Smooth muscle cell (in vitro differentiated cells): ENCODE measurements around the gene CEP104. TPM values are rescaled to one million over a fixed set of nuclear protein-coding genes. Genes with fewer than 3 reads are reported as not detected.
A peak's percentile ranks its signal among the peaks of the same experiment; 100 is the strongest.

Experiments
- DNase-seq: peaks from one replicate; lab custom pipeline; 2025; ENCODE audit not compliant: unreplicated experiment; lab: John Stamatoyannopoulos, UW
- H2AFZ ChIP-seq: fragments of 200-600 bp; sonication (generic); 2 replicates; pipeline ENCODE4 v1.6.0; 2016; ENCODE audit warnings: antibody characterized with exemption, low read depth, mild to moderate bottlenecking
- H3F3A ChIP-seq: fragments of 200-600 bp; sonication (generic); 2 replicates; pipeline ENCODE4 v1.6.0; 2017; ENCODE audit warnings: antibody characterized with exemption, low read depth
- H3K27ac ChIP-seq: fragments of 200-600 bp; sonication (generic); 2 replicates; pipeline ENCODE4 v1.5.1; 2016; ENCODE audit warnings: low read depth, mild to moderate bottlenecking
- H3K27me3 ChIP-seq: fragments of 200-600 bp; sonication (generic); 2 replicates; pipeline ENCODE4 v1.6.1; 2016; ENCODE audit warnings: low read depth, mild to moderate bottlenecking
- H3K36me3 ChIP-seq: fragments of 200-600 bp; sonication (generic); 2 replicates; pipeline ENCODE4 v1.5.1; 2016; ENCODE audit warnings: low read depth
- H3K4me1 ChIP-seq: fragments of 200-600 bp; sonication (generic); 2 replicates; pipeline ENCODE4 v1.5.1; 2016; ENCODE audit warnings: low read depth
- H3K4me2 ChIP-seq: fragments of 200-600 bp; sonication (generic); 2 replicates; pipeline ENCODE4 v1.6.0; 2016; ENCODE audit warnings: mild to moderate bottlenecking
- H3K4me3 ChIP-seq: fragments of 200-600 bp; sonication (generic); 2 replicates; pipeline ENCODE4 v1.5.1; 2016; ENCODE audit warnings: mild to moderate bottlenecking
- H3K79me2 ChIP-seq: fragments of 200-600 bp; sonication (generic); 2 replicates; pipeline ENCODE4 v1.6.0; 2016; ENCODE audit warnings: low read depth, mild to moderate bottlenecking
- H3K9ac ChIP-seq: fragments of 200-600 bp; sonication (generic); 2 replicates; pipeline ENCODE4 v1.6.0; 2016; ENCODE audit warnings: low read depth
- H3K9me3 ChIP-seq: fragments of 200-600 bp; sonication (generic); replicated peaks from 2 replicates; pipeline ENCODE4 v1.5.1; 2016; ENCODE audit warnings: low read depth
- H4K20me1 ChIP-seq: fragments of 200-600 bp; sonication (generic); 2 replicates; pipeline ENCODE4 v1.6.0; 2016; ENCODE audit warnings: low read depth
- CTCF ChIP-seq: fragments of 200-600 bp; sonication (generic); IDR thresholded peaks from 2 replicates; pipeline ENCODE4 v1.5.1; 2017; ENCODE audit warnings: borderline replicate concordance, mild to moderate bottlenecking, antibody characterized with exemption; ENCODE audit not compliant: insufficient read depth, poor library complexity, severe bottlenecking
- WGBS: methylation state at CpG from one replicate; pipeline ENCODE4 v1.1.7; 2016; ENCODE audit warnings: low lambda C conversion rate; 5-methylcytosine and 5-hydroxymethylcytosine counted together
- polyA plus RNA-seq: library from polyadenylated mRNA; unstranded; fragments of >200 nt; fragmentation: Nextera tagmentation; extraction: Ambion mirVana; gene quantifications from 2 replicates; pipeline ENCODE4 v1.2.1, GENCODE V29; 2016
- total RNA-seq: library from RNA; depleted of rRNA; stranded (reverse); fragments of >200 nt; gene quantifications from 2 replicates; pipeline ENCODE4 v1.2.3, GENCODE V29; 2014

CEP104 gene
- total and polyA plus RNA-seq, 2 experiments from 2014 or later, result 16.8 to 25.4 TPM

DNA sequence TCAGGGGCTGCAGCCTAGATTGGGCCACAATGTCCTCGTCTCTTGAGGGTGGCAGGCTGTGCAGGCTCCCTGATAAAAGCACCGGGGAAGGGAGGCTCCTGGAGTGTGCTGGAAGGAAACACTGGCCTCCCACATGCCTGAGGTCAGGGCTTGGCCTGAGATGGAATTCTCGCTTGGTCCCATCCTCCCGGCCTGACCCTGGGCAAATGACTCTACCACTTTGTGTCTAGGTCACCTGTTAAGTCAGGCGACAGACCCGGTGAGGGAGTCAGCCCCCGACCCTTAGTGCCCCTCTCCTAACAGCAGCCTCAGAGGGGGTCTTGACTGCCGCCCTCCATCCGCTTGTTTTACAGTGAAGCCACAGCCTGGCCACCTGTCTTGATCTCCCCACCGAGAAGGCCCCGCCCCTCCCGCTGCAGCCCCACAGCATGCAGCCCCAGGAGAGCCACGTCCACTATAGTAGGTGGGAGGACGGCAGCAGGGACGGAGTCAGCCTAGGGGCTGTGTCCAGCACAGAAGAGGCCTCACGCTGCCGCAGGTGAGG is 82.0 kb downstream of the CEP104 start:
- peak overlapping the region; percentile 48 for H3K4me2 ChIP-seq

GRCh38 chr1:3774276-3774945 is 82.6 kb downstream of the CEP104 start:
- H2AFZ ChIP-seq, result no peak overlapping the region
- no peak overlapping the region for H3K27ac ChIP-seq
- H3K36me3 ChIP-seq, result no peaks in the 10 kb centered on the region
- no peaks in the 10 kb centered on the region for H3K27me3 ChIP-seq
- peaks cover 15% of the 10 kb centered on the region for H3K4me1 ChIP-seq
- no peaks in the 10 kb centered on the region for H4K20me1 ChIP-seq
- H3K79me2 ChIP-seq, result no peaks in the 10 kb centered on the region
- no peaks in the 10 kb centered on the region for H3K9me3 ChIP-seq
- no peak overlapping the region for H3K9ac ChIP-seq
- peaks cover 3% of the 10 kb centered on the region for H3F3A ChIP-seq
- no peak overlapping the region for H3K4me3 ChIP-seq
- H3K4me2 ChIP-seq, result peak overlapping the region; percentile 48
- WGBS, result 88% methylated on average over 17 of the region's 19 CpGs
- TF ChIP-seq CTCF, result no peak
- no peak for DNase-seq

More for the DNA sequence above, 82.0 kb downstream of the CEP104 start:
- DNase-seq, result no peak
- Histone ChIP-seq H3K27me3 (no peaks in the 10 kb centered on the region), H3K9me3 (no peaks in the 10 kb centered on the region), H2AFZ (no peak overlapping the region), H3K79me2 (no peaks in the 10 kb centered on the region), H3F3A (peaks cover 3% of the 10 kb centered on the region), H3K4me1 (peaks cover 15% of the 10 kb centered on the region), H3K27ac (no peak overlapping the region), H3K4me3 (no peak overlapping the region), H3K36me3 (no peaks in the 10 kb centered on the region), H4K20me1 (no peaks in the 10 kb centered on the region), H3K9ac (no peak overlapping the region)
- TF ChIP-seq CTCF, result no peak
- 60% methylated on average over 14 of the region's 17 CpGs for WGBS

GRCh38 chr1:3773572-3774275 is 83.3 kb downstream of the CEP104 start:
- Histone ChIP-seq H3K4me3 (peak overlapping the region; percentile 67), H3K36me3 (no peaks in the 10 kb centered on the region), H3K9ac (no peak overlapping the region), H2AFZ (no peak overlapping the region), H4K20me1 (no peaks in the 10 kb centered on the region), H3K27ac (no peak overlapping the region), H3K79me2 (no peaks in the 10 kb centered on the region), H3F3A (peaks cover 3% of the 10 kb centered on the region), H3K9me3 (no peaks in the 10 kb centered on the region), H3K27me3 (no peaks in the 10 kb centered on the region), H3K4me2 (peak overlapping the region; percentile 96), H3K4me1 (peaks cover 15% of the 10 kb centered on the region)
- TF ChIP-seq CTCF, result no peak
- DNase-seq, result no peak
- WGBS, result 81% methylated on average over 16 of the region's 16 CpGs
